Gastroesophageal sphincter (tissue), 3 donors: ENCODE measurements around the gene ACR.
"Not testable (repeated sequence)": the region's sequence is repeated elsewhere in the genome, so short reads cannot be mapped to it uniquely, and the experiment has no call there.

Experiments used
- EP300 ChIP-seq: sonication (generic); formaldehyde crosslinking; IDR thresholded peaks from one replicate; pipeline ENCODE4 v1.6.1; 2017; ENCODE audit warnings: antibody characterized with exemption, mild to moderate bottlenecking
- TF ChIP-seq, protein P1 (sequence below), 4 experiments: fragments of 200-600 bp in 2 of 4; fragments of 450-650 bp in 2 of 4; sonication (generic) in 1 of 4; IDR thresholded peaks; one replicate each; pipeline ENCODE4 v1.5.1; 2017 to 2019; ENCODE audit warnings: antibody characterized with exemption in 4 of 4, mild to moderate bottlenecking in 2 of 4, moderate library complexity in 2 of 4

DNA sequence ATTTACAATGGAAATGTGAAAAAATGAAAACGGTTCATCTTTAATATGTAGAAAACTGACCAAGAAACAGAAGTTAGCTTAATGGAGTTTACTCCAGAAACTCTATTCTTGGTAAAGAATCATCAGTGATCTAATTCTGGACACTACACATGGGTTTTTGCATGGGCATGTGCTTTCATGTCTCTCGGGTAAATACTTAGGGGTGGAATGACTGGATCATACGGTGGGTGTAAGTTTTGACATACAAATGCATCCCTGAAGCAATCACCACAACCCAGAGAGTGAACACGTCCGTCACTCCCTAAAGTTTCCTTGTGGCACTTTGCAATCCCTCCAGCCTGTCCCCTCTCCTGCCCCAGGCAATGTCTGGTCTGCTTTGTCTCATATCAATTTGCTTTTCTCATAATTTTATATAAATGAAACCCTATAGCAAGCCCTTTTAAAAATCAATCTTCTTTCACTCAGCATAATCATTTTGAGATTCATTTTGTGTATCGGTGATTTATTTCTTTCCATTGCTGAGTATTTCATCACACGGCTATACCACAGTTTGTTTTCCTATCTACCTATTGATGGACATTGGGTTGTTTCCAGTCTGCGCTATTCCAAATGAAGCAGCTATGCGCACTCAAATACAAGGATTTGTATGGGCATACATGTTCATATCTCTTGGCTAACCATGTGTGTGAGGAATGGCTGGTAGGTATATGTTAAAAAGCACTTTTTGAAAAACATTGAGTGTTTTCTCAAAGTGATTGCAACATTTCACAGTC lies 11.5 kb downstream of the ACR start:
- TF ChIP-seq, protein P1, sequence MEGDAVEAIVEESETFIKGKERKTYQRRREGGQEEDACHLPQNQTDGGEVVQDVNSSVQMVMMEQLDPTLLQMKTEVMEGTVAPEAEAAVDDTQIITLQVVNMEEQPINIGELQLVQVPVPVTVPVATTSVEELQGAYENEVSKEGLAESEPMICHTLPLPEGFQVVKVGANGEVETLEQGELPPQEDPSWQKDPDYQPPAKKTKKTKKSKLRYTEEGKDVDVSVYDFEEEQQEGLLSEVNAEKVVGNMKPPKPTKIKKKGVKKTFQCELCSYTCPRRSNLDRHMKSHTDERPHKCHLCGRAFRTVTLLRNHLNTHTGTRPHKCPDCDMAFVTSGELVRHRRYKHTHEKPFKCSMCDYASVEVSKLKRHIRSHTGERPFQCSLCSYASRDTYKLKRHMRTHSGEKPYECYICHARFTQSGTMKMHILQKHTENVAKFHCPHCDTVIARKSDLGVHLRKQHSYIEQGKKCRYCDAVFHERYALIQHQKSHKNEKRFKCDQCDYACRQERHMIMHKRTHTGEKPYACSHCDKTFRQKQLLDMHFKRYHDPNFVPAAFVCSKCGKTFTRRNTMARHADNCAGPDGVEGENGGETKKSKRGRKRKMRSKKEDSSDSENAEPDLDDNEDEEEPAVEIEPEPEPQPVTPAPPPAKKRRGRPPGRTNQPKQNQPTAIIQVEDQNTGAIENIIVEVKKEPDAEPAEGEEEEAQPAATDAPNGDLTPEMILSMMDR (IDR thresholded peaks at IDR 0.05) = not testable (repeated sequence)
- TF ChIP-seq EP300 = not testable (repeated sequence)
